Left hindlimb (tissue), 1 donor: ENCODE data around the gene POLR3GL.

ENCODE experiments used
- DNase-seq: peaks from one replicate; pipeline ENCODE4 v3.0.0-alpha.2; 2018

Gene POLR3GL

DNA sequence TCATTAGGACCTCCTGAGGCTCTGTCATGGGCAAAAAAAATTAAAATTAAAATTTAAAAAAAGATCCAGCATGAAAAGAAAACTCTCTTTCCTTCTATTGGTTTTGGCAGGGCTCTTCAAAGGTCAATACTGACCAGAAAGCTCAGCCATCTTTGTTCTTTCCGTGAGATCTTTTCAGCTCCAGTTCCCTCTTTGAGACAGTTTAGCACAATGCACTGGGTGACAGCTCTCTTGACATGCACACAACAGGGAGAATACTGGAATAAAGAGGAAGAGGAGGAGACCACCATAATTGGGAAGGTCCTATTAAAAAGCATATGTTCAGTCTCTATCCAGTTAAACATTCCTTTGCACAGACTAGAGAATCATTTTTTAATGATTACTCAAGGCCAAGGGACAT is 13.0 kb upstream of the POLR3GL start:
- no peak for DNase-seq

DNA sequence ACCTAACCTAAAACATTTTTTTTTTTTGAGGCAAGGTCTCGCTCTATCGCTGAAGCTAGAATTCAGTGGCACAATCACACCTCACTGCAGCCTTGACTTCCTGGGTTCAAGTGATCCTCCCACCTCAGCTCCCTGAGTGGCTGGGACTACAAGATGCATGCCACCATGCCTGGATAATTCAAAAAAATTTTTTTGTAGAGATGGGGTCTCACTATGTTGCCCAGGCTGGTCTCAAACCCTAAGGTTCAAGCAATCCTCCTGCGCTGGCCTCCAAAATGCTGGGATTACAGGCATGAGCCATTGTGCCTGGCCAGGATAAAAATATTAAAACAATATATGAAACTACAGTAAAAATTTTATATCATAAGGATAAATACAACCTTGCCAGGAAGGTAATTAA is 11.6 kb upstream of the POLR3GL start:
- DNase-seq, result no peak

DNA sequence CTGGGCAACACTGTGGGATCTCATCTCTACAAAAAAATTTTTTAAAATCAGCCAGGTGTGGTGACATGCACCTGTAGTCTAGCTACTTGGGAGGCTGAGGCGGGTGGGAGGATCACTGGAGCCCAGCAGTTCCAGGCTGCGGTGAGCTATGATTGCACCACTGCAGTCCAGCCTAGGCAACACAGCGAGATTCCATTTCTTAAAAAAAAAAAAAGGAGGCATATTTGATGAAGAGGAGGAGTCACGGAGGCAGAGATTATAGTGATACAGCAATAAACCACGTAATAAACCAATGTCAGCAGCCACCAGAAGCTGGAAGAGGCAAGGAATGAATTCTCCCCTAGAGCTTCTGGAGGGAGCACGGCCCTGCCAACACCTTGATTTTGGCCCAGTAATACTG is 10.6 kb upstream of the POLR3GL start:
- no peak for DNase-seq

DNA sequence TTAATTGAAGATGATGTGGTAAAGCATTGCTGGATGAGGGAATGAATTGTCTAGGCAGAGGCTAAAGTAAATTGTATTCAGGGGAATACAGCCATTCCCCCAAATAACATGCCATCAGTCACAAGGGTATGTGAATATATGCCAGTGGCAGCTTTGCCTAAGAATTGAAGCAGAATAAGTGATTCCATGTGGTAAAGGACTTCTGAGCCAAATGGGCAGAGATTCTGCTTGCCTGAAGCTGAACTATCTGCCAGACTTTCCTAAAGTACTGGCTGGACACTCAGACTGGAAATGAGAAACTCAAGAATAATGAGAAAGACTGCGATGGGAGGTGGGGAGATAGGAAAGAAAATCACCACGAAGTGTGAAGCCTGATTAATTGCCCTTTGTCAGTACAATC is 9.1 kb upstream of the POLR3GL start:
- DNase-seq, result no peak

DNA sequence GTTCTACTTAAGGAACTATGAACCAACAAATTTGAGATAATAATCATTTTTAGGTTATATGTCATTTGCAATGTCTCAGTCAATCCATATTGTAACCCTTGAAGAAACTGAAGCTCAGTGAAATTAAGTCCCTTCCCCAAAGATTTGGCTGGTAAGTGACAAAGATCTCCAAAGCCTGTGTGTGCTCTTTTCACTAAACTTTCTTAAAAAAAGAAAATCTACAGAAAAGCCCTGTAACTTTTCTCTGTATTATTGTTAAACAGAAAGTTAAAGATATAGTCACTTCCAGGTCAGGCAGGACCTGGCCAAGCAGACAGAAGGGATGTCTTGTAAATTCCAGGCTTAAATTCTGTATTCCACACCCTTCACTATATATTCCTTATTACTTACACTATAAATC is 8.1 kb upstream of the POLR3GL start:
- DNase-seq, result no peak

DNA sequence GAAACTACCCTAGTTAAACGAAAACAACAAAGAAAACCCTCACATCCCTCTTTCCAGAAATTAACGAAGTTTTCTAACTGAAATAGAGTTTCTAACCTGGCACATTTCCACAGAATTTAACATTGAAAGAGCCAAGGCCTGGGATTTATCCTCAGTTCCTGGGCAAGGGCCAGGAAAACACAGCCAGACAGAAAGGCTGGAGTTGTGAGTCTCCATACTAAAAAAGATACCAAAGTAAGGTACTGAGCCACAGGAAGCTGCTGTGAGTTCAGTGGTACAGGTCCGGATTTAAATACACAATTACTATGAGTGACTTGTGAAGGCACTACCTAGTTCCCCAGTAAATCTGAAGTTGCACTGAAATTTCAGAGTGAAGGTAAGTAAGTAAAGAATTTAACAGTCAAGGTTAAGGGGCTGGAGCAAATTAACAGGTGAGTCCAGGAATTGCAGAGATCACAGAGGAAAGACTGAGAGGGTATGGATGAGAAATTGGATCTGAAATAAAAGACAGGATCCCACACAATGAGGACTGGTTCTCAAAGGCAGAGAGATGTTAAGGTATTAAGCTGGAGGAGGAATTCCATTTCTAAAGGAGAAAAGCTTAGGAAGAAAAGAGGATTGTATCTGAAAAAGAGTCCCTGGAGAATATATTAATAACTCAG is 7.6 kb upstream of the POLR3GL start:
- no peak for DNase-seq

DNA sequence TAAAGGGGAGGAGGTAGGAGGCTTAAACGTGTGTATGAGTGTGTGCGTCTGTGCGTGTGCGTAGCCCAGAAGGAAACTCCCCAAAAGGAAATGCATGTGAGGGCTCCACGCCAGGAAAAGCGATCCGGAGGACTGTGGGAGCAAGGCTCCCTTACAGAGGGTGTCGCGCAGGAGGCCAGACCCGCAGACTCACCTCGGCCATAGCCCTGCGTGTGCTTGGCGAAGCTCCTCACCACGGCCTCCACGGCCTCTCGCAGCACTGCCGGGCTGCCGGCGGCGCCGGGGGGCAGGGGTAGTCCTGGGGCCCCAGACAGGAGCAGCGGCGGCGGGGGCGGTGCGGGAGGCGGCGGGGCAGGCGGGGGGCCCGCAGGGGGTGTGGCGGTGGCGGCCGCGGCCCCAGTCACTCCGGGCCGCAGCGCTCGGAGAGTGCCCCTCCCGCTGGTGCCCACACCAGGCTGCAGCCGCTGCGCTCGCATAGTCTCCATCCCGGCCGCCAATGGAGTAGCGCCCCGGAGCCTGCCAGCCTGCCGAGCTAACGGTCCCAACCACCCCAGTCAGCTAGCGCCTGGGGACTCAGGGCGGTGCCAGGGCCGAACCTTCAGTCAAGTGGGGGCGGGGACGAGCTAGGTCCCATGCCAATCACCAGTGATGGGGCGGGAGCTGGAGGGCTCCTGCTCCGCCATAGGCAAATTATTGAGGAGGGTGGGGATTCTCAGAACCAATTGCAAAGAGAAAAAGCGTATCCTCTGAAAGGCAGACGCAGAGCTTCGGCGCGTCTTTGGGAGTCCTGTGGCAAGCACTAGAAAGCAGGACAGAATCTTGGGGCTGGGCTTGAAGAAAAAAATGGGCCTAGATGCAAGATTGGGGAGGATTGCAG is 6.8 kb upstream of the POLR3GL start, which contains the start of gene LIX1L:
Gene LIX1L, minus strand, starts transcription at position 575 of the 877 bp plus-strand sequence. Its CDS starts 90 bp downstream, at position 485.
- DNase-seq, result peak; percentile 97

DNA sequence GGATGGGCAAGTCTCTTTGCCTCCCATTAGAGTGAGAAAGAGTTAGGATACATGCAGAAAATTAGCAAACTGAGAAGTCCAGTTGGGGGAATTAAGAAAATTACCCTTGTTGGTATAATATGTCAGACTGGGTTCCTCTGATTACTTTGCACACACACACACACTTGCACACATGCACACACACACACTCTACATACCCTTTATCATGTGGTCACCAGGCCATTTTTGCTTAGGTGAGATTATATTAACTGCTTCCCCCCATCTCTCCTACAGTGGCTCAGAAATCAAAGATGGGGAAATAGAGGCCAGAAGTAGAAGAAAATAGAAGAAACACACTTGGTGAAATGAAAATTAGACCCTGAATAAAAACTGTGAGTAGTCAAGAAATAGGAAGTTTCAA is 5.8 kb upstream of the POLR3GL start:
- no peak for DNase-seq

DNA sequence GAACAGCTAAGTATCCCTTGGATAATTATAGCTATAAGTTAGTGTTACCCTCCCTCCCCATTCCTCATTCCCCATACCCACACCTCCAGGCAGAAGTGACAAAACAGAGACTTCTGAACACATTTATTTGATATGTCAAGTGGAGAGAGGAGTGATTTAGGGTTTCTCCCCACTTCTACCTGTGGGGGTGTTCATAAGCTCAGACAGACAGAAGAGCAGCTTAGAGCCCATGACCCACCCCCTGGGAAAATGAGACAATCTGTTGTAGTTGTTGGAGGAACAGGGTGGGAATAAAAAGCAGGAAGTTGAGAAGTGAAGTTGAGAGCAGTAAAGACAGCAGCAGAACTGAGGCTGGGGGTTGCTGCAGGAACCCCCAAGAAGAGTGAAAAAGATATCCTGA is 5.2 kb upstream of the POLR3GL start:
- no peak for DNase-seq

DNA sequence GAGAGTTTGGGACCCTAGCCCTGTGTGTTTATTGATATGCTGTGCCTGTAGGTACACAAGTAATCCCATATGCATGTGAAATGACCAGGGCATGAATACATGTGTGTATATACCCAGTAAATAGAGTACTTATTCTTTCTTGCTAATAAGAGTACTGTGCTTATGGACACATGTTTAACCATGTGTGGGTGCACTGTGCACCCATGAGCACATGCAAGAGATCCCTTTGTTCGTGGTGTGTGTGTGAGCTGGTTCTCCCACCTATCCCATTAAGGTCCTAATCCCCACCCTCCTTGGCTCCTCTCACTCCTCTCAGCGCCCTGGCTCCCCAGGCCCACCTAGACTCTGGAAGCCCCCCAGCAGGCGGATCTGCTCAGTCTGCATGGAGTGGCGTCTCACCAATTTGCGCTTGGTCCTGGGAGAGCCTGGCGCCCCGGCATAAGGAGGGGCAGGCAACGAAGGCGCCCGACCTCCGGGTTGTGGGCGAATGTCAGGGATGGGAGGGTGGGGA is 4.5 kb upstream of the POLR3GL start:
- DNase-seq, result no peak

DNA sequence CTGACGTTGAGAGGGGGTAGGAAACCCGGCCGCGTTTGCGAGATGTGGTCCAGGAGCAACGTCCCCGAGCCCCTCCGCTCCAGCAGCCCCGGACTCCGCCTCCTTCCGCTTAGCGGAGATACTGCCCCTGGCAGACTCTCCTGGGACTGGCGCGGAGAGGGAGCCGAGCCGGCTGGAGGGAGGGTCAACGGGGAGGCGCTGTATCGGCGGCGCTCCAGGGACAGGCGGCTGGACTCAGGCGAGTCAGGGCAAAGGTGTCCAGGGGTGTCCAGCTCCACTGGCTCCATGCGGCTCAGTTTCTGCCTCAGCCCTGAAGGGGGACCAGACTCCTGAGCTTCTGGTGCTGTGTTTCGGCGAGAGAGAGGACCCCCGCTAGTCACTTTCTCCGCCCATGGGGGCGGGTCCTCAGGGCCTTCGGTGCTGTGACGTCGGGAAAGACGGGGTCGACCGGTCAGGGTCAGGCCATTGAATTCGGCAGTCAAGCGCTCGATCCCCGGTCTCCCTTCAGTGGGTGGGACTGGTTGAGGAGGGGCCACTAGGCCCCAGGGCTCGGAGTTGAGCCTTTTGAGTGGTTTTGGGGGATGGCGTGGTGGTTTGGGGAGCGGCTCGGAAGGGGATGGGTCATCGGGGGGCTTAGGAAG is 3.9 kb upstream of the POLR3GL start:
- DNase-seq, result peak; percentile 87

DNA sequence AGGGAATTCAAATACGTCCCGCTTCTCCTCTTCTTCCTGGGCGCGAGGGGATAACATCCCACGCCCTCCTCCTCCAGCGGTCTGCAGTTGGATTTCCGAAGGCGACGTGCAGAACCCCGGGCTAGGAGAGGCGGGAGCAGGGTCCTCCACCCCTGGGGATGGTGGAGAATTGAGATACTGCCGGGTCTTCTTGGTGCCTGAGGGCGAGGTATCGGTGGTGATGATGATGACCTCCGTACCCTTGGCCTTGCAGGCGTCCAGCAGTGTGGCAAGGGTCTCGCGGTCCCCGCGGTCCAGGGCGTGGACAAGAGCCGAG is 3.4 kb upstream of the POLR3GL start:
- no peak for DNase-seq

DNA sequence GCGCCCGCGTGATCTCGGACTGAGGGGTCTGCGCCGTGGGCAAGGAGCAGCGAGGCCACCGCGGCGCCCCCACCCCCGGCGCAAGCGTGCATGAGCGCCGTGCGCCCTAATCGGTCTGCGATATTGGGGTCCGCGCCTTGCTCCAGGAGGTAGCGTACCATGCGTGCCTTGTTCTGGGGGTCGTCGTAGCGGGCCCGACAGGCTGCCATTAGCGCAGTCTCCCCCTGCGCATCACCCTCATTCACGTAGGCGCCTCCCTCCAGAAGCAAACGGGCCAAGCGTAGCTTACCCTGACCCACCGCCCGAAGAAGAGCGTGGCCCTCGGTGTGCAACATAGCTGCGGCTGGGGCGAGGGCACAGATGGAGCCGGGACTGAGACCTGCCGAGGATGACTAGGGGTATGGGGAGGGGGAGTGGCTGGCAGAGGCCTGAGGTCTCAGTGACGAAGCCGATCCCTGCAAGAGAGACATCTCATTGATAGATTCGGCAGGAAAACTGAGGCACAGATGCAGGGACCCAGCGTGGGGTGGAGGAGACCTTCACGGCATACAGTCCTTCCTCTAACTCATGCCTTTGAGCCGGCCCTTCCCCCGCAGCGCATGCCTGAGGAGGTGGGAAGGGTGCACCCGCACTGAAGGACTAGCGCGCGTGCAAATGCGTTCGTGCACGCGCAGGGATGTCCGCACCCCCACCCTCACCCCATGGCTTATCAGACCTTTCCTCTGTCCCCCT is 2.9 kb upstream of the POLR3GL start:
- DNase-seq, result peak; percentile 65

DNA sequence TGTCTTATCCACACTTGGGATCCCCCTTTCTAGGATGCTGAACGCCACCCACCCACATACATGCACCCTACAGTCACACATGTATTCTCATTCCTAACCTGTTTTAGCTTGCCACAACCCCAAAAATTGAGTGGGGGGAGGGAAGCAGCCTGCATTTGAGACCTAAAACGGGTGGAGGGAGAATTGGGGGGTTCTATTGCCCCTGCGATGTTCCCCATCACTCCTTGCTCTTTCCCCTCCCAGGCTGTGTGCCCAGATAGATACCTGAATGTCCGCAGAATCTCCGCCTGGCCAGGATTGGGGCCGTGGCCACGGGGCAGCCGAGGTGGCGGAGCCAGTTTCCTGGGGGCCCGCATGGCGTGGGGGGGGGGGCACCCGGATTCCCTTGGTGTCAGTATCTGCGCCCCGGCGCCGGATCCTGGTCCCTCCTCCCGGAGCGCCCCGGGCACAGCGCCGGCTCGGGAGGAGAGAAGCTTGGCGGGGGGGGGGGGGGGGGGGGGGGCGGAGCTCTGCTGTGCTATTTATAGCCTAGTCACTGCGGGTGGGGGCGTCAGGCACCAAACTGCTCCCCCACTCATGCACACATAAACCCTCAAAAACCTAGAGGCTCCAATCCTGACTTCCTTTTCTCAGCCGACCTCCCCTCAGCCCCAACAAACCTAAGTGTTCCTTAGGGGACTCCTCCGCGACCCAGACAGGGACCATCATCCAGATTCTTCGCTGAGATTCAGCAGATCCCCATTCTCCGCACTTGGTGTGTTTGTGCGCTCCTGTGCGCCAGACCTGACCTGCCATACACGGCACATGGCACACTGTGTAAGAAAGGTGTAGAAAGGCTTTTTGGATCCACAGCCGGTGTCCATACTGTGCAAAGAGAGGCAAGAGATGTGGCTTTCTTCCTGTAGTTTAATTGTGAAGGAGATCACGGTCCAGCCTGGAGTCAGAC is 2.1 kb upstream of the POLR3GL start:
- DNase-seq, result peak; percentile 78

DNA sequence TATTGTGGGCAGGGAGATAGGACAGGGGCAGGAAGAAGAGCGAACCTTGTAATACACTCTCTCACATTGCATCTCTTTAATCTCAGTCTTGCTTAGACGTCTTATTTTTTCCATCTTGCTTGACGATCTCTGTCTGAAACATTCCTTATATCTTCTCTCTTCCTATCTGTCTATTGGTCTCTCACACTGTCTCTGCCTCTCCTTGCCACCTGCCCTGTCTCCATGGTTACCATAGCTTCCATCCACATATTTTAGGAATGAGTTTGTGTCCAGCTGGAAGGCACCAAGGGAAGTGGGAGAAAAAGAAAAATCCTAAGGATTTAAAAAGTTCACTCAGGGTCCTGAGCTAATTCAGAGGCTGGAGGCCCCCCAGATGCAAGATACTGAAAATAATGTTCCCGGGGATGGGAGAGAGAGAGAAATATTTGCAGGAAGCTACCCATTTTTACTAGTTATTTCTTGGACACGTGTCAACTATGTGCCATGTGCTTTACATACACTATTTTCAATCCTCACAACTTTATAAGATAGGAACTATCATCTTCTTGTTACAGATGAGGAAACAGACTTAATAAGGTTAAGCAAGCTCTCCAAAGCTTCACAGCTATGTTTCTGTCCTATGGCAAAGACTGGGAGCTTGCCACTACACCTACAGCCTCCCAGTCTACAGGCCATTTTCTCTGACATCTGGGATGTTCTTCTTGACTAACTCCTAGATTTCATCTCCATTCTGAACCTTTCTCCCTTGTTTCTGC is 1.0 kb upstream of the POLR3GL start:
- no peak for DNase-seq

DNA sequence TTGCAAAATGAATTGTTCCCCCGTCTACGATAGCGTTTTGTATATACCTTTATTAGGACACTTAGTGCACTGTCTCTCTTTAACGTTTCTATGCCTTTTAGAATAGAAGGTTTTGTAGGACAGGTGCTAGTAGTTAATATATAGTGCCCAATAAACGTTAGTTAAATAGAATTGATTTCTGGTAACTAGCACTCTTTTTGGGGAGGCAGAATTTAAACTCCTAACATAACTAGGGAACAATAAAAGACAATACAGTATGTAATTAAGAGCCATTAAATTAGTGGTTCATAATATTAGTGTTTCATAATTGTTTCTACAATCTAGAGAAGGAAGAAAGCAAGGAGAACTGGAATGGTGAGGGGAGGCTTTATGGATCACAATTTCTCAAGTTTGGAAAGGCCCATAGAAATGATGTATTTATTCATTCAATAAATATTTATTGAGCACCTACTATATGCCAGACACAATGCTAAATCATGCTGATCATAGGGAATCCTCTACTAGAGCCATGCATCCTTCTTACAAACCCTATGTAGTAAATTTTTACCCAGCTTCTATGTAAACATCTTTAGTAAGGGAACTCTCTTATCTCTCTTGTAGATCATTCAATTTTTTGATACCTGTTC is 742 bp downstream of the POLR3GL start:
- DNase-seq, result no peak

DNA sequence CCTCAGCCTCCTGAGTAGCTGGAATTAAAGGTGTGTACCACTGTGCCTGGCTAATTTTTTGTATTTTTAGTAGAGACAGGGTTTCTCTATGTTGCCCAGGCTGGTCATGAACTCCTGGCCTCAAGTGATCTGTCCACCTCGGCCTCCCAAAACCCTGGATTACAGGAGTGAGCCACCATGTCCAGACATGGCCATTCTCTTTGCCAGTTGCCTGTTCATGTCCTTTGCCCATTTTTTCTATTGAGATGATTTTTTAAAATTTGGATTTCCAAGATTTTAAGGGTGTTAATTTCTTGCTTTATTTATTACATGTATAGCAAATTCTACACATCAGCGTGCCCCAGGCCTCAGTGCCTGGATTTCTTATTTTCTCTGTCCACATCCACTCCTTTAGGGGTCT is 2.8 kb downstream of the POLR3GL start:
- no peak for DNase-seq

DNA sequence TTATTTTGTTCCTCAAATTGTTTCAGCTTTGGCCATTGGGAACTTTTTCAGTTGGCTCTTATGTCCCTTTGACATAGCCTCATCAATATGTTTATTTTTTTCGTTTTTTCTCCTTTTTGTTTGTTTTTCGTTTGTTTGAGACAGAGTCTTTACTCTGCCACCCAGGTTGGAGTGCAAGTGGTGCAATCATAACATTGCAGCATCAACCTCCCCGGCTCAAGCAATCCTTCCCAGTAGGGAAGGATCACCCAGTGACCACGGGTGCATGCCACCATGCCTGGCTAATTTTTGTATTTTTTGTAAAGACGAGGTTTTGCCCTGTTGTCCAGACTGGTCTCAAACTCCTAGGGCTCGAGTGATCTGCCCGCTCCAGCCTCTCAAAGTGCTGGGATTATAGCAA is 8.1 kb downstream of the POLR3GL start:
- no peak for DNase-seq

DNA sequence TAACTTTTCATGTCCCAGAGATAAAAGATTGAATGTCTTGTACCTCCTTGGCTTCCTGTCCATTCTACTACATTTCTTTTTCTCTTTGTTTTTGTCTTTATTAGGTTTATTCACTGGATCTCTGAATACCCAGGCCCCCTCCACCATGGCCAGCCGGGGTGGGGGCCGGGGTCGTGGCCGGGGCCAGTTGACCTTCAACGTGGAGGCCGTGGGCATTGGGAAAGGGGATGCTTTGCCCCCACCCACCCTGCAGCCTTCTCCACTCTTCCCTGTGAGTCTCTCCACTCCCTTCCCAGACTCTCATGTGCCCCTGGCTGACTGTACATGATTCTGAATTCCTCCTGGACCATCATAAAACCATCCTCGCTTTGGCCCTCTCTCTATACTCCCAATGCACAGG is 10.2 kb downstream of the POLR3GL start:
- no peak for DNase-seq

DNA sequence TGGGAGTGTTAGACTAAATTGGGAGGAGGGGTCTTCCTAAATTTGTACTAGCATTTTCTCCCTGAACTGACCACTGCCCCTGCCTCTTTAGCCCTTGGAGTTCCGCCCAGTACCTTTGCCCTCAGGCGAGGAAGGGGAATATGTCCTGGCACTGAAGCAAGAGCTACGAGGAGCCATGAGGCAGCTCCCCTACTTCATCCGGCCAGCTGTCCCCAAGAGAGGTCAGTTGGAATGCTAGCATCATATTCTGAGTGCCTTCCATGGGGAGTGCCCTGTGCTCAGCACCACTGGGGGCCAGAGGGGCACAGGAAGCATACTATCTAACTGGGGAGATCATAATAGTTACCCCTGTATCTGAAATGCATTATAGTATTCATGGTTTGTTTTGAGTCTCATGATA is 10.7 kb downstream of the POLR3GL start:
- no peak for DNase-seq

DNA sequence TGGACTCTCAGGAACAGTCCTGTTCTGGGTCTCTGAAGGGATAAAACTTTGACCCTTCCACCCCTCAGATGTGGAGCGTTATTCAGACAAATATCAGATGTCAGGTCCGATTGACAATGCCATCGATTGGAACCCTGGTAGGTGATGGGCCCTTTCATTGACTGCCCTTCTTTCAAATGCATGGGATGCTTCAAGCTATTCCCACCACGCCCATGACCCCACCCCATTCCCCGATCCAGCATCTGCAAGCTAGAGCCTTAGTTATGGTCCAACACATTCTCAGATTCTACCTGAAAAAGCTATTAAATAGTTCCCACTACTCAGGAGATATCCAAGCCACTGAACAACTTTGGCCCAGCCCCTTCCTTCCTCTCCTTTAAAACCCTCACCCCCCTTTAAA is 12.5 kb downstream of the POLR3GL start:
- no peak for DNase-seq
